ENCODE measurements around the gene MACF1.

DNA sequence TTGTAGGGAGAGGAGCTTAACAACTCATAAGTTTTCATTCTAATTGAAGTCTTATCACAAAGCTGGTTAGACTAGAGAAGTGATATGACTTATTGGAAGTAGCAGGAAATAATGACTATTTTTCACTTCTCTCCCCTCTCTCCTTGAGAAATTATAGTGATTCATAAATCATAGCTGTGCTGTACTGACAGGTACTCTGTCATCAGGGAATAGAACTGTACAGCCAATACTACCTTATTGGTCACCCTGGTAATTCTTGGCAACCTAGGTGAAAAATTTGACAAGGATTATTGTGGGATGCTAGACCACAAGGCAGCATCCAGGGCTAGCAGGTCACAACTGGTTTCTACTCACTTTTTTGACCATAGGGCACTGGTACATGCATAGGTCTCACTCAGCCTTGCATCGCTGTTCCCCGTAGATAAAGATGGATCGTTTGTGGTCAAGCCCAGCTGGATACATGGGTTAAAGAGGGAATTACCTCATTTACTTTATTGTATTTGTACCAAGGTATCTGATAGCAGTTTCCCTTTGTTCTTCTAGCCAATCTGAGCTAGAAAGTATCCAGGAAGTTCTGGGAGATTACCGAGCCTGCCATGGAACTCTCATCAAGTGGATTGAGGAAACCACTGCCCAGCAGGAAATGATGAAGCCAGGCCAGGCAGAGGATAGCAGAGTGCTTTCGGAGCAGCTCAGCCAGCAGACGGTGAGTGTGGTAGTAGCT lies 113.6 kb downstream of the MACF1 start:
- no peak for TF ChIP-seq GABPA (IDR thresholded peaks at IDR 0.05 in 1 of 2, conservative IDR thresholded peaks at IDR 0.05 in 1 of 2)
- TF ChIP-seq, protein P1, sequence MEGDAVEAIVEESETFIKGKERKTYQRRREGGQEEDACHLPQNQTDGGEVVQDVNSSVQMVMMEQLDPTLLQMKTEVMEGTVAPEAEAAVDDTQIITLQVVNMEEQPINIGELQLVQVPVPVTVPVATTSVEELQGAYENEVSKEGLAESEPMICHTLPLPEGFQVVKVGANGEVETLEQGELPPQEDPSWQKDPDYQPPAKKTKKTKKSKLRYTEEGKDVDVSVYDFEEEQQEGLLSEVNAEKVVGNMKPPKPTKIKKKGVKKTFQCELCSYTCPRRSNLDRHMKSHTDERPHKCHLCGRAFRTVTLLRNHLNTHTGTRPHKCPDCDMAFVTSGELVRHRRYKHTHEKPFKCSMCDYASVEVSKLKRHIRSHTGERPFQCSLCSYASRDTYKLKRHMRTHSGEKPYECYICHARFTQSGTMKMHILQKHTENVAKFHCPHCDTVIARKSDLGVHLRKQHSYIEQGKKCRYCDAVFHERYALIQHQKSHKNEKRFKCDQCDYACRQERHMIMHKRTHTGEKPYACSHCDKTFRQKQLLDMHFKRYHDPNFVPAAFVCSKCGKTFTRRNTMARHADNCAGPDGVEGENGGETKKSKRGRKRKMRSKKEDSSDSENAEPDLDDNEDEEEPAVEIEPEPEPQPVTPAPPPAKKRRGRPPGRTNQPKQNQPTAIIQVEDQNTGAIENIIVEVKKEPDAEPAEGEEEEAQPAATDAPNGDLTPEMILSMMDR (IDR thresholded peaks at IDR 0.05; ENCODE audit: low read depth, low read length, missing input control), result no peak
- no peak for TF ChIP-seq YY1 (IDR thresholded peaks at IDR 0.05)
- TF ChIP-seq MAX (IDR thresholded peaks at IDR 0.05), result no peak
- no peak for TF ChIP-seq HNF4A (conservative IDR thresholded peaks at IDR 0.05)
- no peak for TF ChIP-seq HNF4G (IDR thresholded peaks at IDR 0.05)
- no peak for TF ChIP-seq REST (IDR thresholded peaks at IDR 0.05)
- TF ChIP-seq RAD21 (IDR thresholded peaks at IDR 0.05), result peak in 1 of 2 donors; percentile 11
- TF ChIP-seq, protein P2, sequence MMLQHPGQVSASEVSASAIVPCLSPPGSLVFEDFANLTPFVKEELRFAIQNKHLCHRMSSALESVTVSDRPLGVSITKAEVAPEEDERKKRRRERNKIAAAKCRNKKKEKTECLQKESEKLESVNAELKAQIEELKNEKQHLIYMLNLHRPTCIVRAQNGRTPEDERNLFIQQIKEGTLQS (IDR thresholded peaks at IDR 0.05), result no peak
- TF ChIP-seq SP1 (IDR thresholded peaks at IDR 0.05), result no peak
